AG04449 (cell line): ENCODE results near the gene FOXK2.
"Not testable (repeated sequence)": the region's sequence is repeated elsewhere in the genome, so short reads cannot be mapped to it uniquely, and the experiment has no call there.

Source experiments
- CTCF ChIA-PET: fragments of 350-600 bp; formaldehyde crosslinking; extraction: SDS; loops from one replicate; lab custom pipeline; 2021; ENCODE audit warnings: antibody characterized with exemption; lab: Yijun Ruan, JAX
- POLR2A ChIA-PET: fragments of 400-600, 350-600 bp; formaldehyde crosslinking; extraction: SDS; loops from one replicate; lab custom pipeline; 2020; ENCODE audit warnings: antibody characterized with exemption, inconsistent platforms; lab: Yijun Ruan, JAX
- DNase-seq: peaks from one replicate; pipeline ENCODE4 v3.0.0-alpha.2; 2010; ENCODE audit warnings: low read depth, low spot score
- H3K4me3 ChIP-seq: 2 replicates; pipeline ENCODE4 v1.5.1; 2011; ENCODE audit warnings: low read depth, mild to moderate bottlenecking, control low read depth, low read length
- TF ChIP-seq, protein P1 (sequence below): IDR thresholded peaks from one replicate; pipeline ENCODE4 v1.5.1; 2011; ENCODE audit warnings: mild to moderate bottlenecking, moderate library complexity, low read length, control low read depth, inconsistent platforms; ENCODE audit not compliant: insufficient read depth; ENCODE audit errors: missing control alignments

FOXK2 gene

DNA sequence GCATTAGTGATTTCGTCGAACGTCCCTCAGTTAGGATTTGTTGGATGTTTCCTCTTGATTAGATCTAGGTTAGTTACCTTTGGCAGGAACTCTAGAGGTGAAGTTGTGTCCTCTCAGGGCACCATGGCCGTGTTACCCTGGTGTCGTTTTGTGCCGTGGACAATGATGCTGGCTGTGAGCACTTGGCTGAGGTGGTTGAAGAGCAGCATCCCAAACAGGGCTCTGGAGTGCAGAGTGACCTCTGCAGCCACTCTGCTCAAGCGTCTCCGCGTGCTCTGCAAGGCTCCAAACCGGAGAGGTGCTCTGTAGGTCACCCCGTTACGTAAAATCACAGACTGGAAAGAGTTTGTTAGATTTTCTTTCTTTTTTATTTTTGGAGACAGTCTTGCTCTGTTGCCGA, 33.0 kb downstream of the FOXK2 start:
- POLR2A ChIA-PET: no interaction called here
- TF ChIP-seq, protein P1, sequence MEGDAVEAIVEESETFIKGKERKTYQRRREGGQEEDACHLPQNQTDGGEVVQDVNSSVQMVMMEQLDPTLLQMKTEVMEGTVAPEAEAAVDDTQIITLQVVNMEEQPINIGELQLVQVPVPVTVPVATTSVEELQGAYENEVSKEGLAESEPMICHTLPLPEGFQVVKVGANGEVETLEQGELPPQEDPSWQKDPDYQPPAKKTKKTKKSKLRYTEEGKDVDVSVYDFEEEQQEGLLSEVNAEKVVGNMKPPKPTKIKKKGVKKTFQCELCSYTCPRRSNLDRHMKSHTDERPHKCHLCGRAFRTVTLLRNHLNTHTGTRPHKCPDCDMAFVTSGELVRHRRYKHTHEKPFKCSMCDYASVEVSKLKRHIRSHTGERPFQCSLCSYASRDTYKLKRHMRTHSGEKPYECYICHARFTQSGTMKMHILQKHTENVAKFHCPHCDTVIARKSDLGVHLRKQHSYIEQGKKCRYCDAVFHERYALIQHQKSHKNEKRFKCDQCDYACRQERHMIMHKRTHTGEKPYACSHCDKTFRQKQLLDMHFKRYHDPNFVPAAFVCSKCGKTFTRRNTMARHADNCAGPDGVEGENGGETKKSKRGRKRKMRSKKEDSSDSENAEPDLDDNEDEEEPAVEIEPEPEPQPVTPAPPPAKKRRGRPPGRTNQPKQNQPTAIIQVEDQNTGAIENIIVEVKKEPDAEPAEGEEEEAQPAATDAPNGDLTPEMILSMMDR: no peak
- DNase-seq: no peak
- H3K4me3 ChIP-seq: no peak overlapping the region
- CTCF ChIA-PET: interaction anchor here (0.9 to 4.0 kb wide), 8 partner anchors 9 to 201 kb away, joined by 3 to 47 read pairs (median 18); no protein-coding TSS in a partner anchor

DNA sequence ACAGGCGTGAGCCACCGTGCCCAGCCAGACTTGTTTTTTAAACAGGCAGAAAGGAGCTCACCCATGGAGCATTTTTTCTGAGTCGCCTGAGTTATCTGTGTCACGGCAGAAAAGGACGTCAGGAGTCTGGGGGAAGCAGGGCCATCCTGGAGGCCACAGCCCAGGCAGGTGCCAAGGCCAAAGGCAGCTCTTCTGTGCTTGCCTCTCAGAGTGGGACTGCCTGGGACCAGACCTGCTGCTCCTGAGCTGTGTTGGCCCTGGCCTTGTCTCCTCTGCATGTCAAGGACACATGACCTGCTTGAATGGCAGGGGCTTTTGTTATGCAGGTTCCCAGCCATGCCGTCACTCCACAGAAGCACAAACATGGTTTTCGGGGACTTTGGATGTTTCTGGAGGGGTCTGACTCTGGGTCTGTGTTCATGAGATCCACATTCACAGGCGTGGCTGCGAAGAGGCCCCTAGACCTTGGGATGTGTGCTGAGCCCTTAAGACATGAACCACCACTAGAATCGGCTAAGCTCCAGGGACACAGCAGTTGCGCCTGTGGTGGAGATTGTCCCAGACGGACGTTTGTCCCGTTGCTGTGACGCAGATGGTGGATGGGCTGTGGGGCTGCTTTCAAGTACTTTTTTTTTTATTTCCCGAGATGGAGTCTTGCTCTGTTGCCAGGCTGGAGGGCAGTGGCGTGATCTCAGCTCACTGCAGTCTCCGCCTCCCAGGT, 33.8 kb downstream of the FOXK2 start:
- H3K4me3 ChIP-seq: no peak overlapping the region
- TF ChIP-seq, protein P1: no peak
- no peak for DNase-seq
- ChIA-PET CTCF (interaction anchor here (0.7 to 4.0 kb wide), 29 partner anchors 9 to 215 kb away, joined by 3 to 47 read pairs (median 6); no protein-coding TSS in a partner anchor), POLR2A (no interaction called here)

DNA sequence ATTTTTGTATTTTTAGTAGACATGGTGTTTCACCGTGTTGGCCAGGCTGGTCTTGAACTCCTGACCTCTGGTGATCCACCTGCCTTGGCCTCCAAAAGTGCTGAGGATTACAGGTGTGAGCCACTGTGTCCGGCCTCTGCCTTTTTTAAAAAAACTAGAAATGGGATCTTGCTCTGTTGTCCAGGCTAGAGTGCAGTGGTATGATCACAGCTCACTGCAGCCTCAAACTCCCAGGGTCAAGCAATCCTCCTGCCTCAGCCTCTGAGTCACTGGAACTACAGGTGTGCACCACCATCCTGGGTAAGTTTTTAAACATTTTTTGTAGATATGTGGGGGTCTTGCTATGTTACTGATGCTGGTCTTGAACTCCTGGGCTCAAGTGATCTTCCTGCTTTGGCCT, 38.0 kb downstream of the FOXK2 start:
- CTCF ChIA-PET: interaction anchor here (1.2 kb wide), 1 partner anchor 207 kb away, joined by 3 read pairs; no protein-coding TSS in a partner anchor
- POLR2A ChIA-PET, DNase-seq, H3K4me3 ChIP-seq: not testable (repeated sequence)

DNA sequence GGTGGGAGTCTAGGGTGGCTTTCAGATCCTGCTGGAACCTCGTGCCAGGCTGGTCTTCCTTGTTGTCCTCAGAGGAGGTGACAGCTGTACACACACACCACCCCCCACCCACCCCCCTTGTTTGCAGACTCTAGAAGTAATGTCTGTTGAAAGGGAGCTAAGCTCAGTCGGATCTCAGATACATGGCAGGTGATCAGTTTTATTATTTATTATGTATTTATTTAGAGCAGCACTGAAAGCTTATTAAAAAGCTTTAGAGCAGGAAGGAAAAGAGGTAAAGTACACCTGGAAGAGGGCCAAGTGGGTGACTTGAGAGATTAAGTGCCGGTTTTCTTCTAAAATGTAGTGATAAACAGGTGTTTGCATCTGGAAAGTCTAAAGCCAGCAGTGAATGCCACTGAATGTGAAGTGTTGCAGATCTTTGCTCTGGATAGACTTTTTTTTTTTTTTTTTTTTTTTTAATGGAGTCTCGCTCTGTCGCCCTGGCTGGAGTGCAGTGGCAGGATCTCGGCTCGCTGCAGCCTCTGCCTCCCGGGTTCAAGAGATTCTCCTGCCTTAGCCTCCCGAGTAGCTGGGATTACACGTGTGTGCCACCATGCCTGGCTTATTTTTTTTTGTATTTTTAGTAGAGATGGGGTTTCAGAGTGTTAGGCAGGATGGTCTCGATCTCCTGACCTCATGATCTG, 40.2 kb downstream of the FOXK2 start:
- POLR2A ChIA-PET: interaction anchor here (0.5 kb wide), 1 partner anchor 41 kb away, joined by 3 read pairs; no protein-coding TSS in a partner anchor
- H3K4me3 ChIP-seq: no peak overlapping the region
- TF ChIP-seq, protein P1: no peak
- CTCF ChIA-PET: interaction anchor here (1.1 to 1.5 kb wide), 5 partner anchors 8 to 23 kb away, joined by 3 to 5 read pairs (median 3); no protein-coding TSS in a partner anchor
- DNase-seq: no peak

DNA sequence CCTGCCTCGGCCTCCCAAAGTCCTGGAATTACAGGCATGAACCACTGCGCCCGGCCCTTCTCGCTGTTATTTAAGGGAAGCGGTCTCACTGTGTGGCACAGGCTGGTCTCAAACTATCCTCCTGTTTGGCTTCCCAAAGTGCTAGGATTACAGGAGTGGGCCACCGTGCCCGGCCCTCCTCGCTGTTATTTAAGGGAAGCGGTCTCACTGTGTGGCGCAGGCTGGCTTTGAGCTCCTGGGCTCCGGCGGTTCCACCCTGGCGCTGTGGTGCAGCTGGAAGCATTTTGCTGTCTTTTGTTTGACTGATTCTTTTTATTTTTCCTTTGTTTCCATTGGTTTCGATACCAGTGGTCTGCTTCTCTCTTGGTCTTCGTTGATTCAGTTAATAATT, 40.7 kb downstream of the FOXK2 start:
- POLR2A ChIA-PET: no interaction called here
- no peak overlapping the region for H3K4me3 ChIP-seq
- TF ChIP-seq, protein P1: no peak
- CTCF ChIA-PET: interaction anchor here (0.8 to 1.3 kb wide), 5 partner anchors 9 to 24 kb away, joined by 3 to 5 read pairs (median 4); no protein-coding TSS in a partner anchor
- no peak for DNase-seq

DNA sequence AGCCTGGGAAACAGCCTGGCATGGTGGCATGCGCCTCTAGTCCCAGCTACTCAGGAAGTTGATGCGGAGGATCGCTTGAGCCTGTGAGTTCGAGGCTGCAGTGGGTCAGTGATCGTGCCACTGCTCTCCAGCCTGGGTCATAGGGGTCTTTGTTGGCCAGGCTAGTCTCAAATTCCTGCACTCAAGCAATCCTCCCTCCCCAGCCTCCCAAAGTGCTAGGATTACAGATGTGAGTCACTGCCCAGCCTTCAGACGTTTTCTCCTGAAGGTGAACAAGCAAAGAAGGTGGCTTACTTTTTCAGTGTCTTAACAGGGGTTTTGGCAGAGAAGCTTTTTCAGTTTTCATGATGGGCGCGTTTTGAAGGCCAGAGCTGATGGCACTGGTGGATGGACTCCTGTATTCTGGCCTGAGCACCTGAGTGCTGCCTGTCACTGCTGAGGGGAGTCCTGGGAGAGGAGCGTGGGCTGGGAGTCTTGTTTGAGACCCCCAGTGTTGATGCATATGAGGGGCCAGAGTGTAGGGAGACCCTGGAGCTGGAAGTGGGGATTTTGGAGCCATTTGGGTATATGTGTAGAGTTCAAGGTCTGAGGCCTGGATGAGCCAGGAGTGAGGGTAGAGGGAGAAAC, 41.4 kb downstream of the FOXK2 start:
- H3K4me3 ChIP-seq: no peak overlapping the region
- DNase-seq: no peak
- ChIA-PET POLR2A (no interaction called here), CTCF (interaction anchor here (0.8 to 3.6 kb wide), 7 partner anchors 7 to 24 kb away, joined by 3 to 20 read pairs (median 4); no protein-coding TSS in a partner anchor)
- TF ChIP-seq, protein P1: no peak
